ENCODE data around the gene HPS6.

DNA sequence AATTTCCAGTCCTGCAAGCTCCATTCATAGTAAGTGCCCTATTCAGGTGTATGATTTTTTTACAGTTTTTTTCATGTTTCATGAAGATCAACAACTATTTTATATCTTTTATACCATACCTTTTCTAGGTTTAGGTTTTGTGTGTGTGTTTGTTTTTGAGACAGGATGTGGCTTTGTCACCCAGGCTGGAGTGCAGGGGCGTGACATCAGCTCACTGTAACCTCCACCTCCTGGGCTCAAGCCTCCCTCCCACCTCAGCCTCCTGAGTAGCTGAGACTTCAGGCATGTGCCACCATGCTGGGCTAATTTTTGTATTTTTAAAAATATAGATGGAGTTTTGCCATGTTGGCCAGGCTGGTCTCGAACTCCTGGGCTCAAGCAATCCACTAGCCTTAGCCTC, 44.2 kb upstream of the HPS6 start:
- TF ChIP-seq, protein P1, sequence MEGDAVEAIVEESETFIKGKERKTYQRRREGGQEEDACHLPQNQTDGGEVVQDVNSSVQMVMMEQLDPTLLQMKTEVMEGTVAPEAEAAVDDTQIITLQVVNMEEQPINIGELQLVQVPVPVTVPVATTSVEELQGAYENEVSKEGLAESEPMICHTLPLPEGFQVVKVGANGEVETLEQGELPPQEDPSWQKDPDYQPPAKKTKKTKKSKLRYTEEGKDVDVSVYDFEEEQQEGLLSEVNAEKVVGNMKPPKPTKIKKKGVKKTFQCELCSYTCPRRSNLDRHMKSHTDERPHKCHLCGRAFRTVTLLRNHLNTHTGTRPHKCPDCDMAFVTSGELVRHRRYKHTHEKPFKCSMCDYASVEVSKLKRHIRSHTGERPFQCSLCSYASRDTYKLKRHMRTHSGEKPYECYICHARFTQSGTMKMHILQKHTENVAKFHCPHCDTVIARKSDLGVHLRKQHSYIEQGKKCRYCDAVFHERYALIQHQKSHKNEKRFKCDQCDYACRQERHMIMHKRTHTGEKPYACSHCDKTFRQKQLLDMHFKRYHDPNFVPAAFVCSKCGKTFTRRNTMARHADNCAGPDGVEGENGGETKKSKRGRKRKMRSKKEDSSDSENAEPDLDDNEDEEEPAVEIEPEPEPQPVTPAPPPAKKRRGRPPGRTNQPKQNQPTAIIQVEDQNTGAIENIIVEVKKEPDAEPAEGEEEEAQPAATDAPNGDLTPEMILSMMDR (IDR thresholded peaks at IDR 0.05): no peak
- TF ChIP-seq POLR2A (IDR thresholded peaks at IDR 0.05): no peak
